Hepatocyte (in vitro differentiated cells): ENCODE data around the gene NXNL1.

ENCODE experiments used
- EZH2 ChIP-seq: fragments of 200-600 bp; sonication (generic); IDR thresholded peaks from 2 replicates; pipeline ENCODE4 v1.6.1; 2016; ENCODE audit warnings: antibody characterized with exemption, mild to moderate bottlenecking, borderline replicate concordance
- TF ChIP-seq, protein P1 (sequence below): fragments of 200-600 bp; sonication (generic); IDR thresholded peaks from 2 replicates; pipeline ENCODE4 v1.5.1; 2016; ENCODE audit warnings: antibody characterized with exemption, mild to moderate bottlenecking; ENCODE audit not compliant: poor library complexity

DNA sequence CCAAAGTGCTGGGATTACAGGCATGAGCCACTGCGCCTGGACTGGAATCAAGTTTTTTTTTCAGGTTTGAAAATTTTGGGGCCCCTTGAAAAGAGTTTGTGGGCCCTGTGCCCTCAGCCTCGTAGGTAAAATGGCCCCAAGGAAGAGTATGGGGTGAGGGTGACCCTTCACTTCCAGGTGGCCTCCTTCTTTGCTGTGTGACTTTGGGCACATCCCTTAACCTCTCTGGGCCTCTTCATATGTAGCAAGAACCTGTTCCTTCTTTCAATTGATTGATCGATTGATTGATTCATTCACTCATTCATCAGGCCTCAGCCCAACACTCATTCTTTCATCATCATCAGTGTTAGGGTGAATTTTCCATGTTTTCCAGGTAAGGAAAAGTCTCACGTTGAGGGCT, 8.9 kb downstream of the NXNL1 start:
- TF ChIP-seq EZH2: no peak
- TF ChIP-seq, protein P1, sequence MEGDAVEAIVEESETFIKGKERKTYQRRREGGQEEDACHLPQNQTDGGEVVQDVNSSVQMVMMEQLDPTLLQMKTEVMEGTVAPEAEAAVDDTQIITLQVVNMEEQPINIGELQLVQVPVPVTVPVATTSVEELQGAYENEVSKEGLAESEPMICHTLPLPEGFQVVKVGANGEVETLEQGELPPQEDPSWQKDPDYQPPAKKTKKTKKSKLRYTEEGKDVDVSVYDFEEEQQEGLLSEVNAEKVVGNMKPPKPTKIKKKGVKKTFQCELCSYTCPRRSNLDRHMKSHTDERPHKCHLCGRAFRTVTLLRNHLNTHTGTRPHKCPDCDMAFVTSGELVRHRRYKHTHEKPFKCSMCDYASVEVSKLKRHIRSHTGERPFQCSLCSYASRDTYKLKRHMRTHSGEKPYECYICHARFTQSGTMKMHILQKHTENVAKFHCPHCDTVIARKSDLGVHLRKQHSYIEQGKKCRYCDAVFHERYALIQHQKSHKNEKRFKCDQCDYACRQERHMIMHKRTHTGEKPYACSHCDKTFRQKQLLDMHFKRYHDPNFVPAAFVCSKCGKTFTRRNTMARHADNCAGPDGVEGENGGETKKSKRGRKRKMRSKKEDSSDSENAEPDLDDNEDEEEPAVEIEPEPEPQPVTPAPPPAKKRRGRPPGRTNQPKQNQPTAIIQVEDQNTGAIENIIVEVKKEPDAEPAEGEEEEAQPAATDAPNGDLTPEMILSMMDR: no peak
